HG03108 (cell line): ENCODE results near the gene BOLL.
"Not testable (repeated sequence)": the region's sequence is repeated elsewhere in the genome, so short reads cannot be mapped to it uniquely, and the experiment has no call there.

Experiments used
- ATAC-seq: cut with Tn5 transposase; IDR thresholded peaks from one replicate; pipeline ENCODE4 v1.9.1; 2021; ENCODE audit warnings: moderate library complexity; ENCODE audit not compliant: unreplicated experiment

Gene BOLL, protein sequence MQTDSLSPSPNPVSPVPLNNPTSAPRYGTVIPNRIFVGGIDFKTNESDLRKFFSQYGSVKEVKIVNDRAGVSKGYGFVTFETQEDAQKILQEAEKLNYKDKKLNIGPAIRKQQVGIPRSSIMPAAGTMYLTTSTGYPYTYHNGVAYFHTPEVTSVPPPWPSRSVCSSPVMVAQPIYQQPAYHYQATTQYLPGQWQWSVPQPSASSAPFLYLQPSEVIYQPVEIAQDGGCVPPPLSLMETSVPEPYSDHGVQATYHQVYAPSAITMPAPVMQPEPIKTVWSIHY

DNA sequence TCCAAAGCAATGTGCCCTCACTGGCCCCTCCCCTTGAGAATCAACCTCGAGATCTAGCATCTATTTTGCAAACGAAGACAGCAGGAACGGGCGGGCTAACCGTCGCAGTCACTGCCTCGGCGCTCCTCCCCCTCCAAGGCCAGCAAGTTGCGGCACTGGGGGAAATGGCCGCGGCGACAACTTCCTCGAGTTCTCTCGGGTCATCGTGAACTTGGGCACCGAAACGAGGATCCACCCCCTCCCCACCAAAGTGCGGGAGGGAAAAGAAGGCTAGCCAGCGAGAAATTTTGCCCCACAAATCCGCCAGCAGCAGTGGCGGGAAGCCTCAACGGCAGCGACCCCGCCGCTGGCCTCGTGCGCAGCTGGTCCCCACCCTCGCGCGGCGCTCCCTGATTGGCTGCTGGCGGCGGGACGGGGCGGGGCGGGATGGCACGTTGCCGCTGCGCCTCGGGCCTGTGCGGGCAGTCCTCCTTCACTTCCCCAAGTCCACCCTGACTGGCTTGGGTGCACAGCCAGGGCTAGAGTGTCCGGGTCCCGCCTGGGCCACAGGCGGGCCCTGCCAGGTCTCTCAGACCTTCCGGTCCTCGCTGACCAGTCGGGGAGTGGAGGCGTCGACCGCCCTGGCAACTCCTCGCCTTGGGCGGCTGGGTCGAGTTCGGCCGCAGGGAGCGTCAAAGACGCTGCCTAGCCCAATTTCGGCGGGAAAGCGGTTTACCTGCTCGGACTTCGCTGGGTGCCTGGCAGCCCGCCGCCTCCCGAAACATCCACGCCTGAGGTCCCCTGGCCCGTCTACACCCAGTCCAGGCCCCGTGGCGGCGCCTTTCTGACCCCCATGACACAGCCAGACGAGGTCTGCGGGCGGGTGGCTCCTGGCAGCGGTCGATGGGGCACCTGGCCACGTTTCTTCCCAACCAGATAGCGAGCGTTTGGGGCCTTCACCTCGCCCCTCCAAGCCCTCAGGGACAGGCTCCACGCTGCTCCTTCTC is at the start of gene BOLL:
TSS of gene BOLL (minus strand) at position 364 of the 986 bp plus-strand sequence. CDS start 3,469 bp downstream, outside the sequence.
- ATAC-seq: no peak

DNA sequence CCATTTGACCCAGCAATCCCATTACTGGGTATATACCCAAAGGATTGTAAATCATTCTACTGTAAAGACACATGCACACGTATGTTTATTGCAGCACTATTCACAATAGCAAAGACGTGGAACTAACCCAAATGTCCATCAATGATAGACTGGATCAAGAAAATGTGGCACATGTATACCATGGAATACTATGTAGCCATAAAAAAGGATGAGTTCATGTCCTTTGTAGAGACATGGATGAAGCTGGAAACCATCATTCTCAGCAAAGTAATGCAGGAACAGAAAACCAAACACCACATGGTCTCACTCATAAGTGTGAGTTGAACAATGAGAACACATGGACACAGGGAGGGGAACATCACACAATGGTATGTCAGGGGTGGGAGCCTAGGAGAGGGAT is 49.7 kb upstream of the BOLL start:
- ATAC-seq: not testable (repeated sequence)

DNA sequence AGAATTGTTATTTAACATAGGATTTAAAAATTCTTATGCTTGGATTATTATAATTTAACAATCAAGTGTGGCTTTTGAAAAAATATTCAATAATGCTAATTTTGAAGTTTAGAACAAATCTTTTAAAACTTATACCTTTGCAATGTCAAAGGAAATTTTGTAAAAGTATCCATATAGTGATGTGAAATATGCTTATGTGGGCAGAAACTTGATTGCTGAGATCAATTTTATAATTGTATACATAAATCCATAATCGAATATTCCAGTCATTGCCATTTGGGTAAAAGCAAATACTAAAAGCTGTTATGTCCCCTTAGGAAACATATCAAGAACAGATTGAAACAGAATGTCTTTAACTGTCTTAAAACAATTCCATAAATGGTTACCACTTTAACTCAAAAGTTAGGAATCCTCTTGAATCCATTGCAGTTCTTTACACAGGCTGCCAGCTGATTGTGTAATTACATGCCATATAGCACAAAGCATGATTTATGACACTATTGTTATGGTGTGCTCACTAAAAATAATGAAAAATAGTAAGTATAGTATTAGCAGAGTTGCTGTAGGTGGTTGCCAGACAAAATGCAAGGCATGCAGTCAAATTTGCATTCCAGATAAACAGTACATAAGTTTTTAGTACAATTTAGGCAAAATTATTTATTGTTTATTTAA is 43.5 kb upstream of the BOLL start:
- ATAC-seq: no peak

DNA sequence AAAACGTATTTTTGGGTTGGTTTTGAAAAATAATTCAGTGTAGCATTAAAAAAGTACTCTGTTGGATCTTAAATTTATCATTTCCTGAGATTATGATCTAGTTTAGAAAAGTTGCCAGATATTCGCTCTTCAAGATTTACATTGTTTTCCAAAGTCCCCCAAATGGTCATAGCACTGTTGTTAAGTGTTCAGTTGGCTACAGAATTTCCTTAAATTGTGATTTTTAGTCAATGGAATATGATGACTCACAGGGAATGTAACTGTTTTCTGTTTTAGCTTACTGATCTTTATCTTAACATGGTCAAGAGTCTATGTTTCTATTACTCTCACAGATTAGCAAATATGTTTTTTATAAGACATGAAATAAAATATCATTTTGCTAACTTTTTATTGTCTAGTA is 42.5 kb upstream of the BOLL start:
- ATAC-seq: no peak

DNA sequence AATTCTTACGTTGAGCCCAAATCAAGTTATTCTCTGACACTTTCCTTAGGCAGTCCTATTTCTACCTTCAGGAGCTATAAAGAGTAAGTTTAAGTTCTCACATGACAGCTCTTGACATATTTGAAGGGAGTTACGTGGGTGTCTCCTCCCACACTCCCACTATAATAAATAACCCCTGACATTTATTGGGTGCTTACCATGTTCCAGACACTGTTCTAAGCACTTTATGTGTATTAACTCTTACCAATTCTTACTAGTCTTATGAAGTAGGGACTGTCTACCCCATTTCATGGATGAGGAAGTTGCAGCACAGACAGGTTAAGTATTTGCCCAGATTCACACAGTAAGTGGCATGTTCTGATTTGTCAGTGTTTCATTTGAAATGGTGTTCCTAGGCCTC is 37.2 kb upstream of the BOLL start:
- ATAC-seq: no peak

DNA sequence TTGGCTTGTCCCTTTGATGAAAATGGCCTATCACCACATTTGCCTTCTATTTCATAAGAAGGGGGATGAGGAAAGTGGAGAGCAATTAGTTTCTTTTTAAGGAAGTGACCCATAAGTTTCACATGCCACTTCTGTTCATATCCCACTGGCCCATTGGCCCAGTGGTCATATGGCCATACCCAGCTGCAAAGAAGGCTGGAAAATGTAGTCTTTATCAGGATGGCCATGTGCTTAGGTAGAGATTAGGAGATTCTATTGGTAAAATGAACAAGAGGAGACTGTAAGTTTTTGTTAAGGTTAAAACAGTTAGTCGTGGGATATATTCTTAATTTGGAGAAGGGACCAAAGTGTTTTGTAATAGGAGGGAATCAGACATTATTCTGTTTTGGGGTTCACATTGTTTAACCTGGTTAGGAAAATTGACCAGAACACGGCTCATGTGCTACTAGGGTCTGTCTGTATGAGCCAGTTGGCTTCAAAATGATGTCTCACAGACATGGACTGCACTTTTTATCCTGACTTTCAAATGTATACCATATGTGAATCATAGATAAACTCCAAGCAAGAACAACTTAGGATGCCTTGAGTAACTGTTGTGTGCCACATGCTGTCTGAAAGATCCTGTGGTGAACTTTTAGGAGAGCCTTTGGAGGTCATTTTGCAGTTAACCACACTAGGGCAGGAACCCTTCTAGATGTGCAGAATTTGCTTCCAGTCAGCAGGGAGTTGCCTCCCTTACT is 36.6 kb upstream of the BOLL start:
- no peak for ATAC-seq

DNA sequence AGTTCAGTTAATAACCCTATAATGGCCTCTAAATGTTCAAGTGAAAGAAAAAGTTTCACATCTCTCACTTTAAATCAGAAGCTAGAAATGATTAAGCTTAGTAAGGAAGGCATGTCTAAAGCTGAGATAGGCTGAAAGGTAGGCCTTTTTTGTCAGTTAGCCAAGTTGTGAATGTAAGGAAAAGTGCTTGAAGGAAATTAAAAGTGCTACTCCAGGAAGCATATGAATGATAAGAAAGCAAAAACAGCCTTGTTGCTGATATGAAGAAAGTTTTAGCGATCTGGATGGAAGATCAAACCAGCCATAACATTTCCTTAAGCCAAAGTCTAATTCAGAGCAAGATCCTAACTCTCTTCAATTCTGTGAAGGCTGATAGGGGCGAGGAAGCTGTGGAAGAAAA is 29.4 kb upstream of the BOLL start:
- ATAC-seq: no peak

DNA sequence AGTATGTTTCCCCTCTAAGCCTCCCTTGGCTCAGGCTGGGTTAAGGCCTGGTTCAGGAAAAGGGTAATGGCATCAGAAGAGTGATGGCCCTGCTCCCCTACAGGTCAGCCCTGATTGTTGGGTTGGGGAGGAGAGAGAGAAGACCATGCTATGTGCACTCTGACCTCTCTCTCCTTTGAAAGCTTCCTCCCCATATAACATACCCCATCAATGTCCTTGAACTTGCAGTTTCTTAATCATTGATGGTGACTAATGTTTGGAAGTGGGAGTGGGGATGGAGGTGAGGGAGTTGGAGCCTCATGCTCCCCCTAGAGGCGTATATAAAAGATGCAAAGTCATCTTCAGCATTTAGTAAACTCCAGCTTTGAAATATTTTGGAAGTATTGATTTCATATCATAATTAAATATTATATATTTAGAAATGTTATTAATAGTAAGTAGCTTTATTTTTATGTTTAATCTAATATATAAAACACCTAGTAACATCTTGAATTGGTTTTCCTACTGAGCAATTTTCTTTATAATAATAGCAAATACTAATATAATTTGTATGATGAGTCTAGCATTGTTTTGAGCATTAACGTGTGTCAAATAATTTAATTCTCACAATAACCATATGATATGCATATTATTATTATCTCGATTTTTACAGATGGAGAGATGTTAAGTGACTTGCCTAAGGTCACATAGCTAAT is 28.1 kb upstream of the BOLL start:
- ATAC-seq: no peak

DNA sequence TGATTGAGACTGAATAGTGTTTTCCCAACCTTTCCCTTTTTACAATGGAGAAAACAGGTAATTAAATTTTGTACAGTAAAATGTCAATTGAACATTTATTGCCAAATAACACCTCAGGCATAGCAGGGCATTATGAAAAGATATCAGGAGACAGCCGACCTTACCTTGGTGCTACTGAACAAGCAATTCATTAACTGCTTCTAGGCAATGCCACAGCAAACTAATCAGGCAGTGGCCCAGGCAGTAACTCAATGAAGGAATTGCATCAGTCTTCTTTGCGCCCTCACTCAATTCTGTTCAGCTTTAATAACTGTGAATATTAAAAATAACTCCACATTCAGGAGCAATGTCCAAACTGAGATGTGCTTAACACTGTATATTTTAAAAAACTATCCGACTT is 25.4 kb upstream of the BOLL start:
- no peak for ATAC-seq

DNA sequence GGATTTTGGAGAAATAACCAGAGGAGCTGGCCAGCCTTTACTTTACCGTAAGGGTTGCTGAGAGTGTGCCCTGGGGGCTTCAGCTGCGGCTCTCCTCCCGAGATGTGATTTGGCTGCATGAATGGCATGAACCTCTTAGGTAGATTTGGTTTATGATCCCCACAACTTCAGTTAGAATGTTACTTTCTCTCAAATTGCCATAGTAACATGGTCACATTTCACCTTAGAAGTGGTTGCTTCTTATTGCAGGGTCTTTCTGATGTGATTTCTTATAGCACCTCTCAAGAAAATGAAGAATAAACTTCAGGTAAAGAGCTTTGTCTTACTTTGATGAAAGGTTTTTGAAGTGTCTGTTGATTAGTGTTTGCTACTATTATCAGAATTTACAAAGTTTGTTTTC is 24.9 kb upstream of the BOLL start:
- ATAC-seq: no peak

DNA sequence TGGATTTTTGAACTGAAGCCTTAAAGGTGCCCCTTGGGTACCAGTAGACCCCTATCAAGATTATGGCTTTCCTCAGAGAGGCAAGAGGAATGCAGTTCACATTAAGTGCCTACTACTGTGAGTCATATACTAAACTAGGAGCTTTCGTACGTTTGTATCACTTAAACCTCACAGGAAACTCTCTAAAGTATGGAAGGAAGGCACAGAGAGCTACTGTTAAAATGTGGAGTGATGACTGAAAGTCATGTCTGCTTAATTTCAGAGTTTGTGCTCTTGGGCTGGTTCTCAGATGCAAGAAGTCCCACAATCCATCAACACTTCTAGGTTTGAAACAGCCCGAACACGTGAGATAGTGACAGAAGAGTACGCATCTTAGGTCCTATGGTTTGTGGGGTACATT is 23.9 kb upstream of the BOLL start:
- no peak for ATAC-seq

DNA sequence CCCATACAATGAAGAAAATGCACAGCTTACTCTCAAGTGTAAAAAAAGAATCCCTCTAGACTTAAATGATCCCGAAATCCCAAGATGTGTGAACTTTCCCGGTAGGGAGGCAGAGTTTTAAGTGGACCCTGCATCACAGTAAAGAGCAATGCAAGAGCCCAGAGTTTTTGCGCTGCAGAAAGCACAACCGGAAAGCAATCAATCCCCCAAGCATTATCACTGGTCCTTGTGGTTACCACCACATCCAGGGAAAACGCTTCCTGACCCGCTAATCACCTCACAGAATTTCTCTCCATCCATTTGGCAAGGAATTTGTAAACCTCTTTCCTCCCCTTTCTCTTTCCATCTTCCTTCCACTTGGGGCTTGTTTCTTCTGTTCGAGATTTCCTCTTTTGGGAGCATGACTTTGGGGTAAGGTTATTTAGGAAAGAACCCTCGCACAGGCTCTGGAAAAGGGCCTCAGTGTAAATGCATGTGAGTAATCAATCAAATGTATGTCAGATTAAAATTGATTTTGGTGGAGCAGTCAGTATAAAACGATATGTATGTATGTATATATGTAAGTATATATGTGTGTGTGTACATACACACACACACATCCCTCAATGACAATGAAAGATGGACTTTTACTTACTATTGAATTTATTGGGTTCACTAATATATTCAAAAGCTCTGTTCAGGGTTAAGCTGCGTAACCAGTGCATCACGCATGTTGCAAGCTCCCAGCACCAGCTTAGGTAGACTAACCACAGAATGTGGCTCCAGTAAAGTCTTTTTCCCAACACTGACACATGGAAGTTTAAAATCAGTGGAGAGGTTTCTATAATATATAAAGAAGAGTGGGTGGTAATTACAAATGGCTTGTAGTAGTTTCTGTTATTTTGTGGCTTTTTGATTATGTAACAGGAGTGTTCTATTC is 20.9 kb upstream of the BOLL start:
- no peak for ATAC-seq

DNA sequence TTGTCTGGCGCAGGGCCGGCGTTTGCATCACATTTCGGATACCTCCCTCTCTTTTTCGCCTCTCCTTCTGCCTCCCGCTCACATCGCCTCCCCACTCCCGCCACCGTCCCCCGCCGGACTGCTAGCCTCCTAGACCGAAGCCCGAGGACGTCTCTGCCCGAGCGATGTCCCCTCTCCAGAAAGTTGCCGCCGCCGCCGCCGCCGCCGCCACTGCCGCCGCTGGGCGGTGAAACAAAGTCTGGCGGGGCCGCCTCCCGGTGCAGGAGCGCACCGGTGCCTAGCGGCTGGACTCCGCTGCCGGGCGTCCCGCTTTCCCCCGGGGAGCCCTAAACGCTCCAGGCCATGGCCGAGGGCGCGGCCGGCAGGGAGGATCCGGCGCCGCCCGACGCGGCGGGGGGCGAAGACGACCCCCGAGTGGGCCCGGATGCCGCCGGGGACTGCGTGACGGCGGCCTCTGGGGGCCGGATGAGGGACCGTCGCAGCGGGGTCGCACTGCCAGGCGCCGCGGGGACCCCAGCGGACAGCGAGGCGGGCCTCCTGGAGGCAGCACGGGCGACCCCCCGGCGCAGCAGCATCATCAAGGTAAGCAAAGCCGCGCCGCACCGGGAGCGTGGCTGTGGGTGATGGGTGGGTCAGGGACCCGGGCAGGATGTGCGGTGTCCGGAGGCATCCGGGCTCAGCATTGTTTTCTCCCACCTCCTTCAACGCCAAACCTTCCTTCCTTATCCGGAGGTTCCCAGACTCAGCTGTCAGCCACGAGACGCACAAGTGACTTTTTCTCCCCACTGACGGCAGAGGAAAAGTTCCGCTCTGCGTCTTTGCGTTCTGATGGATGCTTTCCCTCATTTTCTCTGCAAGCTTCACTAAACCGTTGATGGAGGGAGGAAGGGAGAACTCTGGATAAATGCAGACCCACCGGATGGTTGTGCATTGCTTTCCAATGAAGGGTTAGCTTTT is 19.9 kb upstream of the BOLL start:
- ATAC-seq: peak; percentile 15

DNA sequence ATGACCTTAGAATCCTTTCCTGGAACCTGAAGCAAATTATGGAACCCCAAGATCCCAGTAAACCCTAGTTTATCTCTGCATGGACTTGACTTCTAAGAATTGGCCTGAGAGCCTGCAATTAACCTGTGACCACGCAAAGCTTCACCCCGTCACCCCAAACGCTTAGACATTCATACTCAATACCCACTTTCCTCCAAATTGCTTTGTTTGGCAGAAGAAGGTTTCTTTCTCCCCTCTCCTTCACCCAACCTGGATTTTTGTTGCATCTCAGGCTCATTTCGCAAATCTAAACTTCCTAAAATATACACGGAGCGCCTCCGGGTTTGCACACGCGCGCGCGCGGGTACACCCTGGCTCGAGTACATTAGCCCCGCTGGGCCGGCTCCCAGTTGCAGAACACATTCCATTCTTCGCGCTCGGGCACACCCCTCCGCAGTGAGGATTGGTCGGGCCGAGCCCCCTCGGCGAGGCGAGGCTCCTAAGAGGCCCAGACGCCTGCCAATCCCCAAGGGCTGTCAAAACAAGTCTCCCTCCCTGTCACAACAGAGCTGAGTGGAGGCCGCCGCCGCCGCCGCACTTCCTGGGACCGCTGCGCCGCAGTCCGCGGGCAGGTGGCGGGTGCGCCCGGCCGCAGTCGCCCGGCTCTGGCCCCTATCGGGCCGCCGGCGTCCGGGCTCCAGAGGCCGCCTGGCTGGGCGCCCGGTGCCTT is 19.1 kb upstream of the BOLL start, which contains the start of gene PLCL1:
TSS of gene PLCL1 (plus strand) at position 545 of the 709 bp plus-strand sequence.
- peak; percentile 100 for ATAC-seq

DNA sequence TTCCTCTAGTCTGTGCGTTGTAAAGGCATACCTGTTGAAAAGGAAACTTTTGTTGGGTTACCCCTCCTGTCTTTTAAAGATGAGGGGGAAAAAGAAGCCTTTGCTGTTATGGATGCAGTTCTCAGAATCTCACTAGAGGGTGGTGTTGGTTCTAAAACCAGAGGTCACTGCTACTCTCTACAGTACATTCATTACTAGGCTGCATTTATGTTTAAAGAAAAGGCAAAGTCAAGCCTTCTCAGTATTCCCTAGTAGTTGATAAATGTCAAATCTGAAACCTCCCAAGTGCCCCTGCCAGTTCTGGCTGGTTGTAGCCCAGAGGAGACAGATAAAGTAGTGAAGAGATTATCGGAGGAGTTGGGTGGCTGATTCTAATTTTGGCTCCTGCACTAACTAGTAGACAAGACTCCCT is 17.9 kb upstream of the BOLL start:
- ATAC-seq: peak; percentile 32

DNA sequence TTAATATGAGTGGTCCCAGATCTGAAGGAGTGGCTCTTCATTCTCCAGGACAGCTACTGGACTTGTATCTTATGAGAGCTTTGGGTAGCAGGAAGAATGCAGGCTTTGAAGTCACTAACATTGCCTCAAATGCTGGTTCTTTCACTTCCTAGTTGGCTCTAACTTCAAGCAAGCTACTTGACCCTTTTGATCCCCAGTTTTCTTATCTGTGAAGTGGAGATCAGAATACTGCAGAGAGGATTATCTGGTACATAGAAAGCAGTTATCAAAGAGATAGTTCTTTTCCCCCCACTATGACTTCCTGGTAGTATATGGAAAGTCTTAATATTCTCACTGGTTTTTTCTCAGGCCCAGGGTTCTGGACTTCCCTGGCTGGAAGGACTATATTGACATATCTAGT is 15.9 kb upstream of the BOLL start:
- ATAC-seq: no peak

DNA sequence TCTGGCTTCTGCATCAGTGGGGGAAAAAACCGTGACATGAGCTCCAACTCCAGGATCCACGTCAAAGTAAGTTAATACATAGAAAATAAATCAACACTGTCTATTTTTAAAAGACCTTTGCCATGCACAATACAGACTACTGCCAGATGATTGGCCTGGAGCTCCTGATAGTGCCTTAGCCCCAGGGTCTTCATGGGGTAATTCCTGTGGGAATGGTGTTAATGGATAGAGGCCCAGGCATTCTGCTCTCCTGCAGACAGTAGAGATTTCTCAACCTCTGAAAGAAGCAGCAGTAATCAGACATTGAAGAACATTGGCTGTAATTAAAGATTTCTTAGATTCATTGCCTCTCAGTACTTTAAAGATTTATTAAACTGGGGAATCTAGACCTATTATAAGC is 15.0 kb upstream of the BOLL start:
- no peak for ATAC-seq
